ENCODE measurements around the gene ADGRA1.

Gene ADGRA1

GRCh38 chr10:133141144-133141957, 53.6 kb downstream of the ADGRA1 start:
- no peak overlapping the region for H3K23ac ChIP-seq (ENCODE audit: low read length)
- no peaks in the 10 kb centered on the region for H3K4me1 ChIP-seq (ENCODE audit: control insufficient read depth in 1 of 2, insufficient read depth in 2 of 2, low read length in 2 of 2)
- H3K18ac ChIP-seq (ENCODE audit: low read length), result no peak overlapping the region
- no peak overlapping the region for H3K9ac ChIP-seq (ENCODE audit: low read length)
- no CpG with 5 or more reads among the region's 28 CpGs for WGBS (ENCODE audit: extremely low coverage, insufficient coverage, insufficient read length)
- no peak overlapping the region for H2AK5ac ChIP-seq (ENCODE audit: low read length)
- no peak overlapping the region for H4K12ac ChIP-seq (ENCODE audit: low read depth, low read length)
- H3K27ac ChIP-seq (ENCODE audit: low read depth, low read length), result no peak overlapping the region
- no peaks in the 10 kb centered on the region for H3K27me3 ChIP-seq (ENCODE audit: insufficient read depth, low read length)
- H2AFZ ChIP-seq (ENCODE audit: insufficient read depth, low read length, poor library complexity), result no peak overlapping the region
- H3K36me3 ChIP-seq (ENCODE audit: control insufficient read depth in 1 of 2, insufficient read depth in 2 of 2, low read length in 2 of 2), result no peaks in the 10 kb centered on the region
- no peak overlapping the region for H3K4me3 ChIP-seq (ENCODE audit: low read depth, low read length)
- no peak overlapping the region for H3K14ac ChIP-seq (ENCODE audit: low read length)
- H2BK12ac ChIP-seq (ENCODE audit: low read length), result no peak overlapping the region
- no peak overlapping the region for H3K4me2 ChIP-seq (ENCODE audit: low read length)
- no peaks in the 10 kb centered on the region for H3K79me2 ChIP-seq (ENCODE audit: control insufficient read depth, insufficient read depth, low read length, poor library complexity)
- no peak overlapping the region for H4K8ac ChIP-seq (ENCODE audit: low read depth, low read length)
- H2BK120ac ChIP-seq (ENCODE audit: insufficient read depth, low read length, poor library complexity), result no peak overlapping the region
- H4K91ac ChIP-seq (ENCODE audit: low read depth, low read length), result no peak overlapping the region
- no peak overlapping the region for H3K4ac ChIP-seq (ENCODE audit: low read depth, low read length)
- no peaks in the 10 kb centered on the region for H3K79me1 ChIP-seq (ENCODE audit: low read length)
- H2BK5ac ChIP-seq (ENCODE audit: low read depth, low read length, poor library complexity), result no peak overlapping the region
- no peak for DNase-seq
- H3K9me3 ChIP-seq (ENCODE audit: insufficient read depth, low read depth, low read length), result no peaks in the 10 kb centered on the region

- Histone ChIP-seq H3K4me2 (ENCODE audit: low read length) (no peak overlapping the region), H2BK120ac (ENCODE audit: insufficient read depth, low read length, poor library complexity) (no peak overlapping the region), H3K79me2 (ENCODE audit: control insufficient read depth, insufficient read depth, low read length, poor library complexity) (no peaks in the 10 kb centered on the region), H3K9me3 (ENCODE audit: insufficient read depth, low read depth, low read length) (no peaks in the 10 kb centered on the region), H2AK5ac (ENCODE audit: low read length) (no peak overlapping the region), H2AFZ (ENCODE audit: insufficient read depth, low read length, poor library complexity) (no peak overlapping the region), H3K79me1 (ENCODE audit: low read length) (no peaks in the 10 kb centered on the region), H3K9ac (ENCODE audit: low read length) (no peak overlapping the region), H3K23ac (ENCODE audit: low read length) (no peak overlapping the region), H4K91ac (ENCODE audit: low read depth, low read length) (no peak overlapping the region), H3K4me3 (ENCODE audit: low read depth, low read length) (no peak overlapping the region), H3K4me1 (ENCODE audit: control insufficient read depth in 1 of 2, insufficient read depth in 2 of 2, low read length in 2 of 2) (no peaks in the 10 kb centered on the region), H3K36me3 (ENCODE audit: control insufficient read depth in 1 of 2, insufficient read depth in 2 of 2, low read length in 2 of 2) (no peaks in the 10 kb centered on the region), H3K27ac (ENCODE audit: low read depth, low read length) (no peak overlapping the region), H4K12ac (ENCODE audit: low read depth, low read length) (no peak overlapping the region), H2BK12ac (ENCODE audit: low read length) (no peak overlapping the region), H3K27me3 (ENCODE audit: insufficient read depth, low read length) (no peaks in the 10 kb centered on the region), H3K4ac (ENCODE audit: low read depth, low read length) (no peak overlapping the region), H3K18ac (ENCODE audit: low read length) (no peak overlapping the region), H4K8ac (ENCODE audit: low read depth, low read length) (no peak overlapping the region), H2BK5ac (ENCODE audit: low read depth, low read length, poor library complexity) (no peak overlapping the region), H3K14ac (ENCODE audit: low read length) (no peak overlapping the region)
- no peak for DNase-seq
- no CpG with 5 or more reads among the region's 27 CpGs for WGBS (ENCODE audit: extremely low coverage, insufficient coverage, insufficient read length)
Measured at GRCh38 chr10:133141958-133142340, 54.2 kb downstream of the ADGRA1 start.

- Histone ChIP-seq H3K79me2 (ENCODE audit: control insufficient read depth, insufficient read depth, low read length, poor library complexity) (no peaks in the 10 kb centered on the region), H2AFZ (ENCODE audit: insufficient read depth, low read length, poor library complexity) (no peak overlapping the region), H3K27ac (ENCODE audit: low read depth, low read length) (no peak overlapping the region), H3K14ac (ENCODE audit: low read length) (no peak overlapping the region), H2AK5ac (ENCODE audit: low read length) (no peak overlapping the region), H4K8ac (ENCODE audit: low read depth, low read length) (no peak overlapping the region), H3K79me1 (ENCODE audit: low read length) (no peaks in the 10 kb centered on the region), H3K36me3 (ENCODE audit: control insufficient read depth in 1 of 2, insufficient read depth in 2 of 2, low read length in 2 of 2) (no peaks in the 10 kb centered on the region), H3K4me1 (ENCODE audit: control insufficient read depth in 1 of 2, insufficient read depth in 2 of 2, low read length in 2 of 2) (no peaks in the 10 kb centered on the region), H4K91ac (ENCODE audit: low read depth, low read length) (no peak overlapping the region), H4K12ac (ENCODE audit: low read depth, low read length) (no peak overlapping the region), H3K9me3 (ENCODE audit: insufficient read depth, low read depth, low read length) (no peaks in the 10 kb centered on the region), H3K9ac (ENCODE audit: low read length) (no peak overlapping the region), H3K23ac (ENCODE audit: low read length) (no peak overlapping the region), H2BK12ac (ENCODE audit: low read length) (no peak overlapping the region), H3K27me3 (ENCODE audit: insufficient read depth, low read length) (no peaks in the 10 kb centered on the region), H3K4me2 (ENCODE audit: low read length) (no peak overlapping the region), H3K4me3 (ENCODE audit: low read depth, low read length) (no peak overlapping the region), H3K18ac (ENCODE audit: low read length) (no peak overlapping the region), H2BK120ac (ENCODE audit: insufficient read depth, low read length, poor library complexity) (no peak overlapping the region), H2BK5ac (ENCODE audit: low read depth, low read length, poor library complexity) (no peak overlapping the region), H3K4ac (ENCODE audit: low read depth, low read length) (no peak overlapping the region)
- DNase-seq, result no peak
- WGBS (ENCODE audit: extremely low coverage, insufficient coverage, insufficient read length), result no CpG with 5 or more reads among the region's 24 CpGs
Measured at GRCh38 chr10:133142523-133143199, 54.9 kb downstream of the ADGRA1 start.

DNA sequence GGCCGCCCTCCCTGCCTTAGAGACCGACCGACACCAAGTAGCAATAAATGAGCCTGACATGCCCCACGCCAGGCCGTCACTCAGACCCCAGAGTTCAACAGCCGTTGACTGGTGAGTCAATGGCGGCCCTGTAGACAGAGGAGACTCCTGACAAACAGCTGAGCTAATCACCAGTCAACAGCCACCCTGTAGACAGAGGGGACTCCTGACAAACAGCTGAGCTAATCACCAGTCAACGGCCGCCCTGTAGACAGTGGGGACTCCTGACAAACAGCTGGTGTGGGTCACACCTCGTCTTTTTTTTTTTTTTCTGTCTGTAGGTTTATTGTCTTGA, 55.4 kb downstream of the ADGRA1 start:
- Histone ChIP-seq H3K4me1 (ENCODE audit: control insufficient read depth in 1 of 2, insufficient read depth in 2 of 2, low read length in 2 of 2) (no peaks in the 10 kb centered on the region), H3K4me2 (ENCODE audit: low read length) (no peak overlapping the region), H3K27me3 (ENCODE audit: insufficient read depth, low read length) (no peaks in the 10 kb centered on the region), H3K4me3 (ENCODE audit: low read depth, low read length) (no peak overlapping the region), H3K79me1 (ENCODE audit: low read length) (no peaks in the 10 kb centered on the region), H3K27ac (ENCODE audit: low read depth, low read length) (no peak overlapping the region), H2BK12ac (ENCODE audit: low read length) (no peak overlapping the region), H4K8ac (ENCODE audit: low read depth, low read length) (no peak overlapping the region), H4K12ac (ENCODE audit: low read depth, low read length) (no peak overlapping the region), H2AK5ac (ENCODE audit: low read length) (no peak overlapping the region), H3K23ac (ENCODE audit: low read length) (no peak overlapping the region), H2BK5ac (ENCODE audit: low read depth, low read length, poor library complexity) (no peak overlapping the region), H2AFZ (ENCODE audit: insufficient read depth, low read length, poor library complexity) (no peak overlapping the region), H4K91ac (ENCODE audit: low read depth, low read length) (no peak overlapping the region), H3K9ac (ENCODE audit: low read length) (no peak overlapping the region), H3K4ac (ENCODE audit: low read depth, low read length) (no peak overlapping the region), H3K9me3 (ENCODE audit: insufficient read depth, low read depth, low read length) (no peaks in the 10 kb centered on the region), H3K18ac (ENCODE audit: low read length) (no peak overlapping the region), H3K79me2 (ENCODE audit: control insufficient read depth, insufficient read depth, low read length, poor library complexity) (no peaks in the 10 kb centered on the region), H2BK120ac (ENCODE audit: insufficient read depth, low read length, poor library complexity) (no peak overlapping the region), H3K36me3 (ENCODE audit: control insufficient read depth in 1 of 2, insufficient read depth in 2 of 2, low read length in 2 of 2) (no peaks in the 10 kb centered on the region), H3K14ac (ENCODE audit: low read length) (no peak overlapping the region)
- WGBS (ENCODE audit: extremely low coverage, insufficient coverage, insufficient read length), result no CpG with 5 or more reads among the region's 10 CpGs
- no peak for DNase-seq

Measured in trophoblast cell (in vitro differentiated cells and primary cell).